Measurements from ENCODE around the gene PXT1. TPM values are rescaled to one million over a fixed set of nuclear protein-coding genes. Genes with fewer than 3 reads are reported as not detected.

The PXT1 gene
- polyA plus RNA-seq, 1 experiment: not detected

DNA sequence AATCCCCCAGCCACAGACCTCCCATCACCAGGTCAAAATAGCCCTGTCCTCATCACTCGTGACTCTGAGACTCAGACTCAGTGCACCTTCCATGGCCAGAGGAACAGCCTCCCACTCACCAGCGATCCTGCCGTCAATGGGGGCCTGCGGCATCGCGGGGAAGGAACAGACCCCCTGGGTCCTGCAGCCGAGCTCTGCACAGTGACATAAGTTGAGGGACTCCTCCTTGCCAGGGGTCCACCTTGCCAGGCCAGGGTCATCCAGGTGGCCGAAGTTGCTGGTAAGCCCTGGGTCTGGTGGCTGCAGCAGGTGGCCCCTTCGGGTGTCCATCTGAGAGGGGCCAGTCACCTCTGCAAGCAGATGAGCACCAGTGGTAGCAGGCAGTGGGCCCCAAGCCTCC is 71.4 kb downstream of the PXT1 start:
- CTCF ChIA-PET: interaction anchor here (0.8 to 1.3 kb wide), 2 partner anchors 13 to 34 kb away, joined by 3 to 4 read pairs; no protein-coding TSS in a partner anchor

GRCh38 chr6:36370638-36371037 is 72.0 kb downstream of the PXT1 start:
- Histone ChIP-seq H3K27me3 (ENCODE audit: control insufficient read depth, insufficient read depth, low read length) (peaks cover 2% of the 10 kb centered on the region), H3K36me3 (ENCODE audit: control insufficient read depth, insufficient read depth, low read length) (no peaks in the 10 kb centered on the region), H3K4me3 (ENCODE audit: low read depth, low read length) (no peak overlapping the region)
- ChIA-PET CTCF (interaction anchor here (1.3 to 2.3 kb wide), 2 partner anchors 10 to 12 kb away, joined by 3 to 11 read pairs; no protein-coding TSS in a partner anchor), POLR2A (no interaction called here)
- TF ChIP-seq, protein P1, sequence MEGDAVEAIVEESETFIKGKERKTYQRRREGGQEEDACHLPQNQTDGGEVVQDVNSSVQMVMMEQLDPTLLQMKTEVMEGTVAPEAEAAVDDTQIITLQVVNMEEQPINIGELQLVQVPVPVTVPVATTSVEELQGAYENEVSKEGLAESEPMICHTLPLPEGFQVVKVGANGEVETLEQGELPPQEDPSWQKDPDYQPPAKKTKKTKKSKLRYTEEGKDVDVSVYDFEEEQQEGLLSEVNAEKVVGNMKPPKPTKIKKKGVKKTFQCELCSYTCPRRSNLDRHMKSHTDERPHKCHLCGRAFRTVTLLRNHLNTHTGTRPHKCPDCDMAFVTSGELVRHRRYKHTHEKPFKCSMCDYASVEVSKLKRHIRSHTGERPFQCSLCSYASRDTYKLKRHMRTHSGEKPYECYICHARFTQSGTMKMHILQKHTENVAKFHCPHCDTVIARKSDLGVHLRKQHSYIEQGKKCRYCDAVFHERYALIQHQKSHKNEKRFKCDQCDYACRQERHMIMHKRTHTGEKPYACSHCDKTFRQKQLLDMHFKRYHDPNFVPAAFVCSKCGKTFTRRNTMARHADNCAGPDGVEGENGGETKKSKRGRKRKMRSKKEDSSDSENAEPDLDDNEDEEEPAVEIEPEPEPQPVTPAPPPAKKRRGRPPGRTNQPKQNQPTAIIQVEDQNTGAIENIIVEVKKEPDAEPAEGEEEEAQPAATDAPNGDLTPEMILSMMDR (IDR thresholded peaks at IDR 0.05; ENCODE audit: insufficient read depth, low read depth, low read length): no peak
- DNase-seq (ENCODE audit: low read depth): no peak

More for the DNA sequence above, 71.4 kb downstream of the PXT1 start:
- TF ChIP-seq, protein P1 (IDR thresholded peaks at IDR 0.05; ENCODE audit: insufficient read depth, low read depth, low read length): no peak
- Histone ChIP-seq H3K27me3 (ENCODE audit: control insufficient read depth, insufficient read depth, low read length) (peaks cover 2% of the 10 kb centered on the region; the same call in 1 of the 2 replicates), H3K4me3 (ENCODE audit: low read depth, low read length) (no peak overlapping the region), H3K36me3 (ENCODE audit: control insufficient read depth, insufficient read depth, low read length) (no peaks in the 10 kb centered on the region)
- POLR2A ChIA-PET: no interaction called here
- DNase-seq (ENCODE audit: low read depth): no peak

GRCh38 chr6:36368921-36369865 is 73.5 kb downstream of the PXT1 start:
- DNase-seq (ENCODE audit: low read depth): peak; percentile 92
- TF ChIP-seq, protein P1 (IDR thresholded peaks at IDR 0.05; ENCODE audit: insufficient read depth, low read depth, low read length): no peak
- H3K27me3 ChIP-seq (ENCODE audit: control insufficient read depth, insufficient read depth, low read length): no peaks in the 10 kb centered on the region; the same call in none of the 2 replicates
- no peaks in the 10 kb centered on the region for H3K36me3 ChIP-seq (ENCODE audit: control insufficient read depth, insufficient read depth, low read length)
- ChIA-PET POLR2A (interaction anchor here (0.6 kb wide), 1 partner anchor 18 kb away, joined by 3 read pairs; no protein-coding TSS in a partner anchor), CTCF (interaction anchor here (0.9 to 2.9 kb wide), 4 partner anchors 9 to 66 kb away, joined by 5 to 11 read pairs (median 8); no protein-coding TSS in a partner anchor)
- no peak overlapping the region for H3K4me3 ChIP-seq (ENCODE audit: low read depth, low read length)

- no peak for DNase-seq (ENCODE audit: low read depth)
- CTCF ChIA-PET: interaction anchor here (0.9 to 2.9 kb wide), 3 partner anchors 8 to 27 kb away, joined by 5 to 11 read pairs (median 9); no protein-coding TSS in a partner anchor
- TF ChIP-seq, protein P1 (IDR thresholded peaks at IDR 0.05; ENCODE audit: insufficient read depth, low read depth, low read length): no peak
- Histone ChIP-seq H3K27me3 (ENCODE audit: control insufficient read depth, insufficient read depth, low read length) (no peaks in the 10 kb centered on the region; the same call in 1 of the 2 replicates), H3K36me3 (ENCODE audit: control insufficient read depth, insufficient read depth, low read length) (no peaks in the 10 kb centered on the region), H3K4me3 (ENCODE audit: low read depth, low read length) (no peak overlapping the region)
- POLR2A ChIA-PET: no interaction called here
These were observed 74.2 kb downstream of the PXT1 start for GRCh38 chr6:36368421-36368820.

DNA sequence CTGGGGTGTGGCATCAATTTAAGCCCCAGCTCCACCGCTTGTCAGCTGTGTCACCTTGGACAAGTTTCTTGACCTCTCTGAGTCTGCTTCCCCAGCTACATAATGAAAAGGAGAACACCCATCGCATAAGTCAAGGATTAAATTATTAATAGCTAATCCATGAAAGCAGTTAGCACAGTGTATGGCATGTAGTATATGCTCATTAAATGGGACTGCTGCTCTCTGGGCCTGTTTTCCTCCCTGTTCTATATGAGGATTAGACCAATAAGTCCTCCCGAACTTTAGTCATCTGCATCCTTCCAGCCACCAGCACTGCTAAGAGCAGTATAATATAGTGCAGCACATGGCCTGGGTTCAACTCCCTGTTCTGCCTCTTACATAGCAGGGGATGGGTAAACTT is 74.9 kb downstream of the PXT1 start:
- TF ChIP-seq, protein P1 (IDR thresholded peaks at IDR 0.05; ENCODE audit: insufficient read depth, low read depth, low read length): no peak
- no peak for DNase-seq (ENCODE audit: low read depth)
- POLR2A ChIA-PET: no interaction called here
- no peaks in the 10 kb centered on the region for H3K36me3 ChIP-seq (ENCODE audit: control insufficient read depth, insufficient read depth, low read length)
- no peaks in the 10 kb centered on the region; the same call in 1 of the 2 replicates for H3K27me3 ChIP-seq (ENCODE audit: control insufficient read depth, insufficient read depth, low read length)
- CTCF ChIA-PET: interaction anchor here (2.9 kb wide), 1 partner anchor 26 kb away, joined by 9 read pairs; no protein-coding TSS in a partner anchor
- H3K4me3 ChIP-seq (ENCODE audit: low read depth, low read length): no peak overlapping the region
